ENCODE results near the gene CDT1. TPM values are rescaled to one million over a fixed set of nuclear protein-coding genes. Genes with fewer than 3 reads are reported as not detected.

Gene CDT1
- polyA plus RNA-seq, 3 donors, result 11.3 to 23.2 (median 19.1) TPM

Other genes with a start within 250 kb of the CDT1 start
- gene ZC3H18, start 233.4 kb upstream of the CDT1 start, polyA plus RNA-seq (ENCODE audit: insufficient read length in 3 of 3), result 10 to 100 TPM; 35.8 to 43.3 (median 40.5) TPM
- gene IL17C, start 165.2 kb upstream of the CDT1 start, polyA plus RNA-seq (ENCODE audit: insufficient read length in 3 of 3), result not detected
- 100 to 1,000 TPM in 2 of 3 donors, 10 to 100 TPM in 1; 92.4 to 157 (median 142) TPM for gene CYBA, start 152.7 kb upstream of the CDT1 start, polyA plus RNA-seq (ENCODE audit: insufficient read length in 3 of 3)
- 10 to 100 TPM; 27.9 to 43.7 (median 39.8) TPM for gene MVD, start 140.7 kb upstream of the CDT1 start, polyA plus RNA-seq (ENCODE audit: insufficient read length in 3 of 3)
- under 1 TPM; 0.59 to 0.94 (median 0.78) TPM for gene SNAI3, start 117.3 kb upstream of the CDT1 start, polyA plus RNA-seq (ENCODE audit: insufficient read length in 3 of 3)
- 10 to 100 TPM; 14.5 to 22.4 (median 20.1) TPM for gene RNF166, start 97.4 kb upstream of the CDT1 start, polyA plus RNA-seq (ENCODE audit: insufficient read length in 3 of 3)
- gene CTU2, start 97.3 kb upstream of the CDT1 start, polyA plus RNA-seq (ENCODE audit: insufficient read length in 3 of 3), result 10 to 100 TPM; 10.1 to 17.8 (median 13.3) TPM
- 10 to 100 TPM; 31.6 to 70.3 (median 48.9) TPM for gene PIEZO1, start 18.6 kb upstream of the CDT1 start, polyA plus RNA-seq (ENCODE audit: insufficient read length in 3 of 3)
- 100 to 1,000 TPM in 1 of 3 donors, 10 to 100 TPM in 2; 70.7 to 114 (median 97.3) TPM for gene APRT, start 8.1 kb downstream of the CDT1 start, polyA plus RNA-seq (ENCODE audit: insufficient read length in 3 of 3)
- 10 to 100 TPM; 17.6 to 27.3 (median 26.8) TPM for gene GALNS, start 53.2 kb downstream of the CDT1 start, polyA plus RNA-seq (ENCODE audit: insufficient read length in 3 of 3)
- gene TRAPPC2L, start 53.3 kb downstream of the CDT1 start, polyA plus RNA-seq (ENCODE audit: insufficient read length in 3 of 3), result 10 to 100 TPM; 63.0 to 85.3 (median 76.6) TPM
- gene PABPN1L, start 62.9 kb downstream of the CDT1 start, polyA plus RNA-seq (ENCODE audit: insufficient read length in 3 of 3), result not detected
- 1 to 10 TPM; 2.6 to 5.5 (median 2.7) TPM for gene CBFA2T3, start 173.4 kb downstream of the CDT1 start, polyA plus RNA-seq (ENCODE audit: insufficient read length in 3 of 3)

Data from renal cortex interstitium (tissue), 3 donors.